HepG2 (cell line): Measurements from ENCODE around the gene AP4S1. TPM values are rescaled to one million over a fixed set of nuclear protein-coding genes. Genes with fewer than 3 reads are reported as not detected.

Source experiments
- ELF3 ChIP-seq: IDR thresholded peaks from 2 replicates; pipeline ENCODE4 v1.6.1; 2016; ENCODE audit warnings: missing genetic modification reagents, missing compliant biosample characterization
- ERF ChIP-seq: IDR thresholded peaks from 2 replicates; pipeline ENCODE4 v1.6.1; 2018; ENCODE audit warnings: missing biosample characterization, missing genetic modification reagents
- GATAD2A ChIP-seq: IDR thresholded peaks from 2 replicates; pipeline ENCODE4 v1.6.1; 2016
- HNF4G ChIP-seq, 2 experiments: sonication (generic) in 1 of 2; formaldehyde crosslinking in 1 of 2; IDR thresholded peaks; 2 replicates each; pipeline versions ENCODE4 v1.4.0 to v1.6.1; 2011 to 2020; ENCODE audit warnings: borderline replicate concordance in 2 of 2, low read depth in 2 of 2, mild to moderate bottlenecking in 2 of 2, low read length in 1 of 2, missing genetic modification reagents in 1 of 2, moderate library complexity in 1 of 2
- KAT7 ChIP-seq: IDR thresholded peaks from 2 replicates; pipeline ENCODE4 v1.6.1; 2018; ENCODE audit warnings: borderline replicate concordance, missing compliant biosample characterization
- KDM6A ChIP-seq: IDR thresholded peaks from 2 replicates; pipeline ENCODE4 v1.6.1; 2016; ENCODE audit warnings: low read depth
- NR0B2 ChIP-seq: sonication (generic); formaldehyde crosslinking; IDR thresholded peaks from 2 replicates; pipeline ENCODE4 v1.4.0; 2020; ENCODE audit warnings: mild to moderate bottlenecking, missing genetic modification reagents
- PHF5A ChIP-seq: IDR thresholded peaks from one replicate; pipeline ENCODE4 v1.6.1; 2018; ENCODE audit warnings: low read depth, missing genetic modification reagents; ENCODE audit not compliant: unreplicated experiment
- RBFOX2 ChIP-seq: fragments of 200-400 bp; formaldehyde crosslinking; IDR thresholded peaks from 2 replicates; pipeline ENCODE4 v1.6.1; 2017; ENCODE audit warnings: low read depth, mild to moderate bottlenecking, low read length
- ZBTB40 ChIP-seq, 2 experiments: fragments of 450-650 bp in 1 of 2; sonication (generic) in 1 of 2; formaldehyde crosslinking in 1 of 2; IDR thresholded peaks; 2 replicates each; pipeline versions ENCODE4 v1.6.1 to v1.8.0; 2016 to 2022; ENCODE audit warnings: antibody characterized with exemption in 1 of 2, mild to moderate bottlenecking in 1 of 2, missing genetic modification reagents in 1 of 2
- ZFP41 ChIP-seq: sonication (generic); formaldehyde crosslinking; IDR thresholded peaks from 2 replicates; pipeline ENCODE4 v1.4.0; 2020; ENCODE audit warnings: mild to moderate bottlenecking, missing genetic modification reagents, borderline replicate concordance
- ZFY ChIP-seq: sonication (generic); formaldehyde crosslinking; IDR thresholded peaks from 2 replicates; pipeline ENCODE4 v1.4.0; 2020; ENCODE audit warnings: missing genetic modification reagents
- ZSCAN9 ChIP-seq: IDR thresholded peaks from 2 replicates; pipeline ENCODE4 v1.6.1; 2016; ENCODE audit warnings: borderline replicate concordance
- polyA plus RNA-seq, 8 experiments: library from polyadenylated mRNA; depleted of rRNA in 3 of 8; stranded (reverse) in 7 of 8; unstranded in 1 of 8; fragments of >200 nt; fragmentation: Illumina TruSeq in 4 of 8; extraction: Trizol in 4 of 8; gene quantifications; 2 replicates each; pipeline versions ENCODE4 v1.2.1 to v1.2.3, GENCODE V29; 2011 to 2016; ENCODE audit warnings: low read depth in 4 of 8, missing spikeins in 1 of 8, mixed read lengths in 1 of 8; ENCODE audit not compliant: insufficient read depth in 1 of 8
- total RNA-seq, 5 experiments: library from RNA; depleted of rRNA; stranded (reverse); fragments of >200 nt; fragmentation: Illumina TruSeq; extraction: Trizol; gene quantifications; 2 replicates each; pipeline ENCODE4 v1.2.3, GENCODE V29; 2016; ENCODE audit warnings: low read depth in 1 of 5
- TF ChIP-seq, protein P1 (sequence below): sonication (generic); formaldehyde crosslinking; IDR thresholded peaks from 2 replicates; pipeline ENCODE4 v1.5.0; 2020; ENCODE audit warnings: missing genetic modification reagents

The AP4S1 gene
- total and polyA plus RNA-seq, 2 of the 13 experiments (the other 11 are each of a cell fraction or from before 2014, with no cell fraction given), result 3.9 to 21.1 TPM

DNA sequence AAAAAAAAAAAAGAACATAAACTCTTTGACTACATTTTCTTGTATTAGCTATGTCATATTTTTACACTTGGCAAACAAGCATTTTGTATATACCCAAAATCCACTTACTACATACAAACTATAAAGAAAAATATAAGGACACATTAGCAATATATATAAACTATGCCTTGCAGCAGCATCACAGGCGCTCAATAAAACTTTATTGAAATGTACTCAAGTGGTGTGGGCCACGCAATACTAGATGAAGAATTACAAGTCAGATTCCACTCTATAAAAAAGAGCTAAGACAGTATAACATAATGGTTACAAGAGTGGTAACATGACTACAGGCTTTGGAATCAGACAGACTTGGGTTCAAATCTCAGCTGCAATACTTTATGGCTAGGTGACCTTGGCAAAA lies 3.1 kb upstream of the AP4S1 start (continued):
- TF ChIP-seq ERF (CRISPR knock-in tag) (no peak), GATAD2A (CRISPR knock-in tag) (peak; percentile 11; the same call in 1 of the 2 replicates), KAT7 (no peak), PHF5A (CRISPR knock-in tag) (no peak), ZFY (CRISPR knock-in tag) (no peak), RBFOX2 (peak; percentile 51; the same call in 1 of the 2 replicates), ELF3 (CRISPR knock-in tag) (no peak), ZFP41 (CRISPR knock-in tag) (no peak), KDM6A (CRISPR knock-in tag) (no peak), NR0B2 (no peak), ZBTB40 (IDR thresholded peaks at IDR 0.05) (peak; percentile 91), ZBTB40 (CRISPR knock-in tag; IDR thresholded peaks at IDR 0.05) (peak; percentile 96), ZSCAN9 (no peak), HNF4G (IDR thresholded peaks at IDR 0.05; ENCODE audit: borderline replicate concordance, low read depth, low read length) (no peak), HNF4G (CRISPR knock-in tag; IDR thresholded peaks at IDR 0.05; ENCODE audit: borderline replicate concordance, low read depth) (no peak)
- TF ChIP-seq, protein P1, sequence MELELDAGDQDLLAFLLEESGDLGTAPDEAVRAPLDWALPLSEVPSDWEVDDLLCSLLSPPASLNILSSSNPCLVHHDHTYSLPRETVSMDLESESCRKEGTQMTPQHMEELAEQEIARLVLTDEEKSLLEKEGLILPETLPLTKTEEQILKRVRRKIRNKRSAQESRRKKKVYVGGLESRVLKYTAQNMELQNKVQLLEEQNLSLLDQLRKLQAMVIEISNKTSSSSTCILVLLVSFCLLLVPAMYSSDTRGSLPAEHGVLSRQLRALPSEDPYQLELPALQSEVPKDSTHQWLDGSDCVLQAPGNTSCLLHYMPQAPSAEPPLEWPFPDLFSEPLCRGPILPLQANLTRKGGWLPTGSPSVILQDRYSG, result no peak
